HEK293 (cell line): ENCODE data around the gene NTSR2.

ENCODE experiments used
- CTCF ChIA-PET: fragments of 350-600 bp; formaldehyde crosslinking; extraction: SDS; loops from one replicate; lab custom pipeline; 2021; ENCODE audit warnings: antibody characterized with exemption; lab: Yijun Ruan, JAX
- POLR2A ChIA-PET: fragments of 300-600 bp; formaldehyde crosslinking; extraction: SDS; loops from one replicate; lab custom pipeline; 2020; ENCODE audit warnings: antibody characterized with exemption, inconsistent platforms; lab: Yijun Ruan, JAX
- H3K27ac ChIP-seq: fragments of 200-500 bp; sonication (Bioruptor generic); 2 replicates; pipeline ENCODE4 v1.5.1; 2014; ENCODE audit warnings: low read depth, low read length, control low read depth, inconsistent platforms; ENCODE audit errors: extremely low read depth
- H3K36me3 ChIP-seq, 2 experiments: fragments of 200-500 bp in 1 of 2; sonication (Bioruptor generic) in 1 of 2; 1 replicate in 1 of 2; 2 replicates in 1 of 2; pipeline ENCODE4 v1.5.1; 2014 to 2017; ENCODE audit warnings: inconsistent platforms in 2 of 2, low read length in 2 of 2; ENCODE audit not compliant: control insufficient read depth in 2 of 2, insufficient read depth in 1 of 2
- H3K4me1 ChIP-seq: fragments of 200-500 bp; sonication (Bioruptor generic); 2 replicates; pipeline ENCODE4 v1.5.1; 2014; ENCODE audit warnings: mild to moderate bottlenecking, low read length, inconsistent platforms; ENCODE audit not compliant: control insufficient read depth, insufficient read depth
- H3K4me3 ChIP-seq: 2 replicates; pipeline ENCODE4 v1.5.1; 2011; ENCODE audit warnings: low read depth, mild to moderate bottlenecking, control low read depth, low read length, moderate library complexity
- H3K9me3 ChIP-seq: fragments of 200-500 bp; sonication (Bioruptor generic); 2 replicates; pipeline ENCODE4 v1.5.1; 2014; ENCODE audit warnings: low read depth, low read length, inconsistent platforms; ENCODE audit not compliant: control insufficient read depth, insufficient read depth
- CTCF ChIP-seq: fragments of 450-650 bp; formaldehyde crosslinking; IDR thresholded peaks from 2 replicates; pipeline ENCODE4 v1.5.1; 2016; ENCODE audit warnings: missing biosample characterization, missing genetic modification characterization
- HOXA7 ChIP-seq: sonication (generic); formaldehyde crosslinking; IDR thresholded peaks from 2 replicates; pipeline ENCODE4 v1.8.1; 2022; ENCODE audit warnings: missing genetic modification reagents, borderline replicate concordance
- SALL2 ChIP-seq: fragments of 450-650 bp; formaldehyde crosslinking; IDR thresholded peaks from 2 replicates; pipeline ENCODE4 v1.5.0; 2017; ENCODE audit warnings: missing biosample characterization, mild to moderate bottlenecking, missing genetic modification characterization, borderline replicate concordance
- TRIM28 ChIP-seq: IDR thresholded peaks from 2 replicates; pipeline ENCODE4 v1.6.1; 2011; ENCODE audit warnings: low read length, control low read depth, borderline replicate concordance
- ZBTB17 ChIP-seq: fragments of 450-650 bp; formaldehyde crosslinking; IDR thresholded peaks from 2 replicates; pipeline ENCODE4 v1.5.1; 2016; ENCODE audit warnings: missing biosample characterization, missing genetic modification characterization
- ZBTB49 ChIP-seq: fragments of 450-650 bp; formaldehyde crosslinking; IDR thresholded peaks from 2 replicates; pipeline ENCODE4 v1.5.1; 2016; ENCODE audit warnings: missing biosample characterization, missing genetic modification characterization, low read depth
- ZBTB8A ChIP-seq: fragments of 450-650 bp; formaldehyde crosslinking; IDR thresholded peaks from 2 replicates; pipeline ENCODE4 v1.5.1; 2016; ENCODE audit warnings: missing biosample characterization, missing genetic modification characterization
- ZEB2 ChIP-seq: fragments of 450-650 bp; formaldehyde crosslinking; IDR thresholded peaks from 2 replicates; pipeline ENCODE4 v1.5.1; 2016; ENCODE audit warnings: missing biosample characterization, missing genetic modification characterization
- ZNF2 ChIP-seq: fragments of 450-650 bp; formaldehyde crosslinking; IDR thresholded peaks from 2 replicates; pipeline ENCODE4 v1.5.1; 2016; ENCODE audit warnings: missing biosample characterization, missing genetic modification characterization
- ZNF274 ChIP-seq, 2 experiments: fragments of 200-500 bp in 1 of 2; fragments of 450-650 bp in 1 of 2; sonication (Bioruptor generic) in 1 of 2; formaldehyde crosslinking in 1 of 2; IDR thresholded peaks; 2 replicates each; pipeline versions ENCODE4 v1.5.1 to v1.6.1; 2014 to 2016; ENCODE audit warnings: borderline replicate concordance in 1 of 2, inconsistent platforms in 1 of 2, low read length in 1 of 2, missing biosample characterization in 1 of 2, missing genetic modification characterization in 1 of 2
- ZNF548 ChIP-seq: fragments of 450-650 bp; formaldehyde crosslinking; IDR thresholded peaks from 2 replicates; pipeline ENCODE4 v1.5.1; 2016; ENCODE audit warnings: missing biosample characterization, missing genetic modification characterization
- ZNF571 ChIP-seq: fragments of 450-650 bp; formaldehyde crosslinking; IDR thresholded peaks from 2 replicates; pipeline ENCODE4 v1.5.0; 2017; ENCODE audit warnings: missing biosample characterization, missing genetic modification characterization
- ZNF654 ChIP-seq: fragments of 450-650 bp; formaldehyde crosslinking; IDR thresholded peaks from 2 replicates; pipeline ENCODE4 v1.5.1; 2016; ENCODE audit warnings: low read depth, missing biosample characterization, missing genetic modification characterization
- ZSCAN18 ChIP-seq: fragments of 450-650 bp; formaldehyde crosslinking; IDR thresholded peaks from 2 replicates; pipeline ENCODE4 v1.5.1; 2016; ENCODE audit warnings: missing biosample characterization, missing genetic modification characterization

Gene NTSR2

GRCh38 chr2:11695576-11695975, 25.6 kb upstream of the NTSR2 start:
- Histone ChIP-seq H3K9me3 (no peaks in the 10 kb centered on the region), H3K4me3 (no peak overlapping the region), H3K4me1 (no peaks in the 10 kb centered on the region), H3K36me3 (no peaks in the 10 kb centered on the region), H3K27ac (no peak overlapping the region)
- CTCF ChIA-PET, result interaction anchor here (0.7 to 2.4 kb wide), 6 partner anchors 42 to 100 kb away, joined by 3 to 13 read pairs (median 4); no protein-coding TSS in a partner anchor
- TF ChIP-seq ZBTB49 (tag by site-specific recombination), result no peak
- no peak for TF ChIP-seq SALL2 (tag by site-specific recombination)
- TF ChIP-seq ZNF274 (IDR thresholded peaks at IDR 0.05; ENCODE audit: low read length), result no peak
- no peak for TF ChIP-seq ZNF274 (tag by site-specific recombination; IDR thresholded peaks at IDR 0.05; ENCODE audit: borderline replicate concordance)
- TF ChIP-seq TRIM28, result no peak
- POLR2A ChIA-PET, result interaction anchor here (0.6 kb wide), 1 partner anchor 24 kb away, joined by 7 read pairs; no protein-coding TSS in a partner anchor

GRCh38 chr2:11692966-11693521, 23.0 kb upstream of the NTSR2 start:
- POLR2A ChIA-PET, result no interaction called here
- no peaks in the 10 kb centered on the region for H3K36me3 ChIP-seq
- CTCF ChIA-PET, result interaction anchor here (0.6 to 13.9 kb wide), 41 partner anchors 9 to 982 kb away, joined by 3 to 247 read pairs (median 4); partner anchors contain the start of gene LPIN1

GRCh38 chr2:11691076-11691660, 21.2 kb upstream of the NTSR2 start:
- Histone ChIP-seq H3K27ac (no peak overlapping the region), H3K9me3 (no peaks in the 10 kb centered on the region), H3K4me3 (no peak overlapping the region), H3K36me3 (no peaks in the 10 kb centered on the region), H3K4me1 (no peaks in the 10 kb centered on the region)
- ChIA-PET POLR2A (no interaction called here), CTCF (interaction anchor here (1.6 to 13.9 kb wide), 3 partner anchors 10 to 90 kb away, joined by 5 to 247 read pairs (median 9); no protein-coding TSS in a partner anchor)
- TF ChIP-seq ZNF571 (no peak), ZNF2 (tag by site-specific recombination) (no peak), ZNF548 (tag by site-specific recombination) (no peak), HOXA7 (no peak), ZBTB8A (tag by site-specific recombination) (no peak)

More at GRCh38 chr2:11692966-11693521, 23.0 kb upstream of the NTSR2 start:
- peak; percentile 51 for TF ChIP-seq ZNF654 (tag by site-specific recombination)
- TF ChIP-seq ZSCAN18 (tag by site-specific recombination), result no peak
- TF ChIP-seq CTCF (tag by site-specific recombination), result peak; percentile 62; the same call in 1 of the 2 replicates
- TF ChIP-seq ZBTB17 (tag by site-specific recombination), result 0 out of 2 replicates have a peak, but pooled peaks have one; percentile 39
- 0 out of 2 replicates have a peak, but pooled peaks have one; percentile 26 for TF ChIP-seq ZEB2 (tag by site-specific recombination)
- no peak overlapping the region for H3K4me3 ChIP-seq
- no peak overlapping the region for H3K27ac ChIP-seq
- H3K9me3 ChIP-seq, result no peaks in the 10 kb centered on the region
- no peaks in the 10 kb centered on the region for H3K4me1 ChIP-seq
